Anterior cingulate cortex (tissue), 58 donors: ENCODE measurements around the gene MAFG.
A peak's percentile ranks its signal among the peaks of the same experiment; 100 is the strongest.

Experiments used
- DNase-seq, 58 donors: peaks; one replicate each; lab custom pipeline; 2025; lab: John Stamatoyannopoulos, UW

The MAFG gene

DNA sequence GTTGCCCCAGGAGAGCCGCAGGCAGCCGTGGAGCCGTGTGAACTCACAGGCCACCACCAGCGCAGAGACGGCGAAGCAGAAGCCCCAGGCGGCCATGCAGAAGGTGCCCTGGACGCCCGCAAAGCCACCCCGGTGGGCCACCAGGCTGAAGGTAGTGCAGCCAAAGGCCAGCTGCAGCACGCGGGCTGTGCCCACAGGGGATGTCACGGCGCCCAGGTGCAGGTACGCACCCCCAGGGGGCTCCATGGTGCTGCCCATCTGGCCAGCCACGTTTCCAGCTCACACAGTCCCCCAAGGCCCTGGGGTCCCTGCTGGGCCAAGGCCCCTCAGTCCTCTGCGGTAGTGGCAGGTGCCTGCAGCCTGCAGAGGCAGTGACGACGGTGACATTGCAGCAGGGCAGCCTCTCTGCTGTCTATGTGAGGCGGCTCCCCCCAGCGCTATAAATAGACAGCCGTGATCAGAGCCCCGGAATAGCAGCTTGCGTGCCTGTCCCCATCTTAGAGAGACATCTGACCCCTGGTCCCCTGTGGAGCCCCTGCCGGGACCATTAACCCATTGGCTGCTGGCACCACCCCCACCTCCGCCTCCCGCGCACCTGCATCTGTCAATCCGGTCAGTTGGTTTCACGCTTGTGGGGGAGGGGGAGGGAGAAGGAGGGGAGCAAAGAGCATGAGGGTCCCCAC lies 14.1 kb upstream of the MAFG start:
- DNase-seq = peak in 19 of 58 donors; percentile 12 to 69 (median 24)

- DNase-seq = no peak
These were observed 13.3 kb upstream of the MAFG start for GRCh38 chr17:81940538-81941483.

GRCh38 chr17:81939881-81940385 lies 12.4 kb upstream of the MAFG start:
- DNase-seq = peak in 56 of 58 donors; percentile 26 to 92 (median 68)

- DNase-seq = no peak
These were observed 11.7 kb upstream of the MAFG start for GRCh38 chr17:81939218-81939617.

DNA sequence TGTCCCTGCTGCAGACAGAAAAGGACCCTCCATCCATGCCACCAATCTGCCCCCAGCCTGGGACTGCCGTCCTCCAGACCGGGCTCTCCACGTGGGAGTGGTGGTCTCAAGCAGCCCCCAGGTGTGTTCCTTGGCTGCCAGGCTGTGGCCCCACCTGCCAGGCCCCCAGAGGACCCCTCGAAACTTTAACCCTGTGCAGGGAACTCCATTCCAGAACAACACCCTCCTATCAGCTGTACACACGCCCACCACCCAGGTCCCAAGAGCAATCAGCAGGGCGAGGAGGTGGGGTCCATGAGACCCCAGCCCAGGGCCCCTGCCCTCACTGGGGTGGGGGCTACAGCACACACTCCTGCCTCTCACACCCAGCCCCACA lies 8.2 kb upstream of the MAFG start:
- DNase-seq = no peak

- DNase-seq = no peak
These were observed 7.5 kb upstream of the MAFG start for GRCh38 chr17:81934850-81935708.

DNA sequence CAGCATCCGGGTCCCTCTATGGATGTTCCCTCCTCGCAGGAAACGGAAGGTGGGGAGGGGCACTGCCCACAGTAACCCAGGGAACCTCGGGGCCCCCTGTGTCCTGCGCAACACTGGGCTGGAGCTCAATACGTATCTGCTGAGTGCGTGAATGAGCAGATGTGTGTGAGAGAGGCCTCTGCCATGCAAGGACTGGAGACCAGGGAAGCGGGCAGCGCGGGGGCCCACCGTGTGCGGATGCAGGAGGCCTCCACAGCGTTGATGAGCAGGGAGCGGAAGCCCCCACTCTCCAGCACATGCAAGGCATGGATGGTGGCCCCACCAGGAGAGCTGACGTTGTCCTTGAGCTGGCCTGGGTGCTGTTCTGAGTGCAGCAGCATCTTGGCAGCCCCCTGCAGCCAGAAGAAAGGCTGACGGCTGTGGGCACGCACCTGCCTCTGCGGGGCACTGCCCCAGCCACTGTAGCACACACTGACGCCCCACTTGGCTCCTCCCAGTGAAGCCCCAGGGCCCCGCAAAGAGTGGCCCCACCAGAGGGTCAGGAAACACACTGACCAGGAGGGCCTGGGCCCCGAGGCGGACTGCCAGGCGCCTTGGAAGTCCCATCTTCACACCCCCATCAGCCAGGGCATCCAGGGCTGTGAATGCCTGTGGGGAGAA lies 6.7 kb upstream of the MAFG start:
- DNase-seq = no peak

- DNase-seq = no peak
These were observed 5.7 kb upstream of the MAFG start for GRCh38 chr17:81933178-81933699.

DNA sequence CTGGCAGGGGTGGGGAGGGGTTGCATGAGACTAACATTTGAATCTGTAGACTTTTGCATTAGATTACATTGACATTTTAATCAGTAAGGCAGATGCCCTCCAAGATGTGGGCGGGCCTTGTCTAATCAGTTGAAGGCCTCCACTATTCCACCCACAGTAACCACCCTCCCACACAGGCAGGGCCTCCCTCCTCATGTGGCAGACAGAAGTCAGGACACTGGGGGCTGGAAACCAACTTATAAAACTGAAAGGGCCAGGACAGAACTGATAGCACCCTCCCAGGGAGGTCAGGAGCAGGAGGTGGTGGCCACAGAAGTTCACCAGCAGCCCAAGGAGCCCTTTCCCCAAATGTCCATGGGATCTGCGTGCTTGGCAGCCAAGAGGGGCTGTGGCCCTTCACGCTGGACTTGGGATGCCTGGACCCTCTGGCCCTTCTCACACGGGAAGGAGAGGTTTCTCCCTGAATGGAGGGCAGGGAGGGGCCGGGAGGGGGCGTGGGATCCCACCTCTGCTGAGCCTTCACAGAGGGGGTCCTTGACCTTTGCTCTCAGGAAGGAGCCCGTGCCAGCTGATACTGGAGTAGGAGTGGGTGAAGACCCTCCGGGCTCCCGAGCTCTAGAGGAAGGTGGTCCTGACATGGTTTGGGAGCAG lies 4.9 kb upstream of the MAFG start:
- DNase-seq = no peak

DNA sequence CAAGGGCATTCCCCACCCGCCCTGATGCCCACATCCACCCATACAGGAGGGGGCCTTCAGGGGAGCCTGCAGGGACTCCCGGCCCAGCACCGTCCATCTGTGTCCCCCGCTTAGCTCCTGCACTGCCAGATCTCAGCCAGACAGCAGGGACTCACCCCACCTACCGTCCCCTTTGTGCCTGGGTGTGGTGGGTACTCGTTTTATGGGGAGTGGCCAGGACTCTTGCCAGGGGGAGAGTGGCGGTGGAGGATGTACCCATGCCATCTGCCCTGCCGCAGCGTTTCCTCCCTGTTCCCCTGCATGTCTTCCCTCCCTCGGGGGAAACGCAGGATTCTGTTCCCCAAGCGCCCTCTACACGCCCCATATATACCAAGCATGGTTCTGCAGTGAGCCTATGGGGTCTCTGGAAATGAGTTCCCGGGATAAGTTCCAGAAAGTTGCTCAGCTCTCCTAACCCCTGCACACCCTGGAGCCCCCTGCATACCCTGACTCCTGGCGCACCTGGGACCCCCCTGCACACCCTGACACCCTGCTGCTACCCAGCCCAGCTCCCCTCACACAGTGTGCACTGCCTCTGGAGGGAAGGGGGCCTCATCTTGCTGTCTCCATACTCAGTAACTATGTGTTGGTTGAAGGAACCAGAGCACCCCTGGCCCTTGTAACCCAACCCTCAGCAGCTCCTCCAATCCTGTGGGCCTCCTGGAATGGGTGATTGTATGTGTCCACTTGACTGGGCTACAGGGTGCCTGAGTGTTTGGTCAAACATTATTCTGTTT lies 4.2 kb upstream of the MAFG start:
- DNase-seq = no peak

DNA sequence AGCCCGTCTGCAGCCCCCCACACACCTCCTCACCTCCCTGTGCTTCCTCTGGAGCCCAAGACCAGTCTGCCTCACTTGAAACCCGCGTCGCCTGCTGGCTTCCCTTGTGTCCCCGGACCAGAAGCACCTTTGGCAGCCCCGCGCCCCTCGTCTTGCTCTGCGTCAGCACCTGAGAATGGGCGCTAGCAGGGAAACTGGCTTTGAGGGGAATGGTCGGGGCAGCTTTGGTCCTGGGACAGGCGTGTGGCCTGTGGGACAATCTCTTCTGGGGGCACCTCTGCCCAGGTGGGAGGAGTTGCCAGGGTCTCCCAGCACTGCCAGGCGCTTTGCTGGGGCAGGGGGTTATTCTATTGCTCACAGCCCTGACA lies 3.6 kb upstream of the MAFG start:
- DNase-seq = no peak

GRCh38 chr17:81930142-81931125 lies 2.9 kb upstream of the MAFG start:
- no peak for DNase-seq

DNA sequence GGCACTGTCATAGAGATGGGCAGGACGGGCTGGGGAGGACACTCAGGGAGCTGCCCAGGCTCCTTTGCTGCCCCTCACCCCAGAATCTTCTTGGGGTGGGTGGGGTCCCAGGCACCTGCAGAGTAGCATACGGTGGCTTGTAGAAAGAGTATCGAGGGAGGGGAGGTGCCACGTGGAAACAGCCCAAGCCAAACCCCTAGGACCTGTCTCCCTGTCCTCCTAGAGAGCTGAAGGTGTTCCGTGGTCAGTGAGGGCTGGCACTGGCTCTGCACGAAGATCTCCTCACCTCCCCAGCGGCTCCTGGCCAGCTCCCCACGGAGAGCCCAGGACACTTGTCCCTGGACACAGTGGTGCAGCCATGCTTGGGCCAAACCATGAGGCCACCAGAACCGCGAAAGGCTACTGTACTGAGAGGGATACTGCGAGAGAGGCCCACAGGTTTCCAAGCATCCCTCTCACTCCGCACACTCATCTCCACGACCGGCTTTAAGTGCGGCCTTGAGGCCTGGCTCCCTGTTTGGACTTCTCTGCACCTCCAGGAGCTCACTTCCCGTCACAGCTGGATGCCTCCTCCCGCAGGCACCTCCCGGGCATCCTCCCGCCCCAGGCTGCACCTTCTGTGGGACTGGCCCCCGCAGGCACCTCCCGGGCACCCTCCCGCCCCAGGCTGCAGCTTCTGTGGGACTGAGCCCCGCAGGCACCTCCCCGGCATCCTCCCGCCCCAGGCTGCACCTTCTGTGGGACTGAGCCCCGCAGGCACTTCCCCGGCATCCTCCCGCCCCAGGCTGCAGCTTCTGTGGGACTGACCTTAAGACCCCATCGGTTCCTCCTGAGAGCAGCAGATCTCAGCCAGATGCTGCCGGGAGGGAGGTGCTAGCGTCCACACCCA lies 2.0 kb upstream of the MAFG start:
- DNase-seq = no peak

DNA sequence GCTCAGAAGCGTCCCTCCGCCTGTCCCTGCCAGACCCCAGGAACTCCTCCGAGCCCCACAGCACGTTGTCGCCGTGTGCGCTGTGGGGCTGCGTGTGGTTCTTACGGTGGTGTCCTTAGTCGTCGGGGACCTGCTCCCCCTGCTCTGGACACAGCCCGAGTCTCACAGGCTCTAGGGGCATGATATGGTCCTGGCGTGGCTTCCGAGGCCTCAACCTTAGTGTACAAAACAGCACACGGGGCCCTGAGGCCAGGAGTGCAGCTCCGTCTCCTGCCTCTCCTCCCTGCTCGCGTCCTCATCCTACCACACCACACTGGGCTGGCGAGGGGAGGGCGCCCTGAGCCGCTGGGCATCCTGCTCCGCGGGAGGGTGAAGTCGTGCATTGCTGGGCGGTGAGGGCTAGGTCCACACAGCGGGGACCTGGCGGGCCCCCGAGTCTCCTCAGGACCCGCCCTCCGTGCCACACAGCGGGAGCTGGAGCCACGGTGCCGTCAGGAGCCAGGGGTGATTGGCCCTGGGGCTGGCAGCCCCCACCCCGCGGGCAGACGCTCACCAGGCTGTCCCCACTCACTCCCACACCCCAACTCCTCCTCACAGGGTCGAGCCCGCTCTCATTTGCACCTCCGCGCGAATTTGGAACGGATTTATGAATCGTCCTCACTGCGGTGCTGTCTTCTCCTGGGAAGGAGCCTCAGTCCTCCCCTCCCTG lies 1.2 kb upstream of the MAFG start:
- DNase-seq = no peak

DNA sequence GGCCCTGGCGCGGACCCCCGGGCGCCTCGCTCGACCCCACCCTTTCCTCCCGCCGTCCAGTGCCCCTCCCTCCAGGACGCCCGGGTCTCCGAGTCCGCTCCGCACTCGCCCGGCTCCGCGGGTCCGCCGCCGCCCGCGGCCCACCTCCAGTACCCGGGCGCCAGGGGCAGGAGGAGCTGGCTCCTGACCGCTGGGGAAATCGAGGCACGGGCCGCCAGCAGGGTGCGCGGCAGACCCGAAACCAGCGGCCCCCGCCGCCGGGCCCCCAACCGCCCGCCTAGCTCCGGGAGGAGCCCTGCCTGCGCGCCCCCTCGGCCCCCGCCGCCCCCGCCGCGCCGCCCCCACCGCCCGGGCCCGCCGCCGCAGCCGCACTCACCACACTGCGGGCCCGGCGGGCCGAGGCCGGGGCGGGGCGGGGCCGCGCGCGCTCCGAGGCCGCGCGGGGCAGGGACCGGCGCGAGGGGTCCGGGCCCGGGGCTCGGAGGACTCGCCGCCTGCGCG lies 333 bp downstream of the MAFG start:
- DNase-seq = no peak
